SK-N-SH (cell line): ENCODE results near the gene OSBP2. TPM values are rescaled to one million over a fixed set of nuclear protein-coding genes. Genes with fewer than 3 reads are reported as not detected.

Experiments
- CTCF ChIA-PET: fragments of 300-600, 350-600 bp; formaldehyde crosslinking; extraction: SDS; loops from one replicate; lab custom pipeline; 2021; lab: Yijun Ruan, JAX
- POLR2A ChIA-PET: fragments of 350-600 bp; sonication (Branson Sonifier 250); formaldehyde crosslinking; extraction: SDS; loops from one replicate; lab custom pipeline; 2020; ENCODE audit warnings: antibody characterized with exemption, inconsistent platforms; lab: Yijun Ruan, JAX
- DNase-seq: peaks from one replicate; pipeline ENCODE4 v3.0.0; 2012
- H2AFZ ChIP-seq: fragments of 200-600 bp; sonication (generic); 2 replicates; pipeline ENCODE4 v1.8.1; 2016; ENCODE audit warnings: antibody characterized with exemption, mild to moderate bottlenecking, low read depth
- H3F3A ChIP-seq: fragments of 200-600 bp; sonication (generic); replicated peaks from 2 replicates; pipeline ENCODE3; 2016; ENCODE audit warnings: antibody characterized with exemption, mild to moderate bottlenecking; ENCODE audit not compliant: insufficient read depth
- H3K27ac ChIP-seq, 2 experiments: fragments of 200-500 bp in 1 of 2; fragments of 200-600 bp in 1 of 2; sonication (Bioruptor generic) in 1 of 2; sonication (generic), shearing (Covaris generic) in 1 of 2; 2 replicates each; pipeline versions ENCODE4 v1.5.1 to v1.6.1; 2014 to 2016; ENCODE audit warnings: low read depth in 2 of 2, inconsistent platforms in 1 of 2, low read length in 1 of 2, mild to moderate bottlenecking in 1 of 2, mixed read lengths in 1 of 2
- H3K27me3 ChIP-seq: fragments of 200-600 bp; sonication (generic), shearing (Covaris generic); 2 replicates; pipeline ENCODE4 v1.6.1; 2016; ENCODE audit warnings: mixed run types; ENCODE audit not compliant: insufficient read depth
- H3K36me3 ChIP-seq, 2 experiments: fragments of 200-500 bp in 1 of 2; fragments of 200-600 bp in 1 of 2; sonication (Bioruptor generic) in 1 of 2; sonication (generic) in 1 of 2; replicated peaks in 1 of 2; 2 replicates each; pipeline versions ENCODE3 to v1.5.1; 2014 to 2016; ENCODE audit warnings: low read length in 1 of 2, mild to moderate bottlenecking in 1 of 2; ENCODE audit not compliant: insufficient read depth in 2 of 2, control insufficient read depth in 1 of 2
- H3K4me1 ChIP-seq, 2 experiments: fragments of 200-500 bp in 1 of 2; fragments of 200-600 bp in 1 of 2; sonication (Bioruptor generic) in 1 of 2; sonication (generic), shearing (Covaris generic) in 1 of 2; 2 replicates each; pipeline versions ENCODE4 v1.5.1 to v1.6.1; 2014 to 2016; ENCODE audit warnings: low read depth in 1 of 2, low read length in 1 of 2, mixed run types in 1 of 2; ENCODE audit not compliant: insufficient read depth in 2 of 2, control insufficient read depth in 1 of 2
- H3K4me2 ChIP-seq: fragments of 200-600 bp; sonication (generic), shearing (Covaris generic); 2 replicates; pipeline ENCODE4 v1.6.1; 2017; ENCODE audit warnings: mixed run types
- H3K4me3 ChIP-seq, 2 experiments: fragments of 200-500 bp in 1 of 2; fragments of 200-600 bp in 1 of 2; sonication (Bioruptor generic) in 1 of 2; sonication (generic), shearing (Covaris generic) in 1 of 2; 2 replicates each; pipeline versions ENCODE4 v1.5.1 to v1.8.1; 2014 to 2016; ENCODE audit warnings: low read depth in 2 of 2, inconsistent platforms in 1 of 2, low read length in 1 of 2, mild to moderate bottlenecking in 1 of 2, mixed read lengths in 1 of 2, moderate library complexity in 1 of 2
- H3K79me2 ChIP-seq: fragments of 200-600 bp; sonication (generic); 2 replicates; pipeline ENCODE4 v1.8.1; 2017; ENCODE audit warnings: mild to moderate bottlenecking; ENCODE audit not compliant: insufficient read depth
- H3K9ac ChIP-seq: fragments of 200-600 bp; sonication (generic); 2 replicates; pipeline ENCODE4 v1.6.1; 2017; ENCODE audit warnings: mixed run types
- H3K9me2 ChIP-seq: fragments of 200-600 bp; sonication (generic); 2 replicates; pipeline ENCODE4 v1.6.1; 2017; ENCODE audit warnings: mixed run types
- H3K9me3 ChIP-seq: fragments of 200-600 bp; sonication (generic); 2 replicates; pipeline ENCODE4 v1.6.1; 2017; ENCODE audit warnings: mixed run types, mild to moderate bottlenecking, moderate library complexity
- H4K20me1 ChIP-seq: fragments of 200-600 bp; sonication (generic); 2 replicates; pipeline ENCODE4 v1.6.1; 2017; ENCODE audit warnings: mild to moderate bottlenecking, mixed run types; ENCODE audit not compliant: insufficient read depth
- CHD2 ChIP-seq: fragments of 150-350 bp; IDR thresholded peaks from 2 replicates; pipeline ENCODE4 v1.6.1; 2018; ENCODE audit warnings: low read length; ENCODE audit not compliant: partially characterized antibody
- EP300 ChIP-seq, 2 experiments: IDR thresholded peaks; 2 replicates each; pipeline versions ENCODE4 v1.4.0 to v1.6.1; 2012; ENCODE audit warnings: borderline replicate concordance in 1 of 2, low read depth in 1 of 2, low read length in 1 of 2
- EZH2phosphoT487 ChIP-seq: fragments of 200-600 bp; sonication (generic); IDR thresholded peaks from 2 replicates; pipeline ENCODE4 v1.6.1; 2017; ENCODE audit warnings: low read depth, mixed run types, mild to moderate bottlenecking, antibody characterized with exemption, moderate library complexity, borderline replicate concordance
- FOSL2 ChIP-seq: IDR thresholded peaks from 2 replicates; pipeline ENCODE4 v1.4.0; 2012; ENCODE audit warnings: low read depth, mild to moderate bottlenecking, moderate library complexity, borderline replicate concordance
- GABPA ChIP-seq: IDR thresholded peaks from 2 replicates; pipeline ENCODE4 v1.4.0; 2012; ENCODE audit warnings: low read depth, mild to moderate bottlenecking
- JUND ChIP-seq: IDR thresholded peaks from 2 replicates; pipeline ENCODE4 v1.4.0; 2012
- MEF2A ChIP-seq: IDR thresholded peaks from 2 replicates; pipeline ENCODE4 v1.4.0; 2012; ENCODE audit warnings: low read depth, borderline replicate concordance
- MXI1 ChIP-seq: IDR thresholded peaks from 2 replicates; pipeline ENCODE4 v1.6.1; 2012; ENCODE audit warnings: mild to moderate bottlenecking, low read depth, low read length, improper control_type of control experiment
- NFIC ChIP-seq: IDR thresholded peaks from 2 replicates; pipeline ENCODE4 v1.4.0; 2012; ENCODE audit warnings: borderline replicate concordance
- NRF1 ChIP-seq: IDR thresholded peaks from 2 replicates; pipeline ENCODE4 v1.6.1; 2012; ENCODE audit warnings: low read depth, mild to moderate bottlenecking, low read length
- PBX3 ChIP-seq: IDR thresholded peaks from 2 replicates; pipeline ENCODE4; 2012
- RCOR1 ChIP-seq: fragments of 150-350 bp; IDR thresholded peaks from 2 replicates; pipeline ENCODE4 v1.6.1; 2017; ENCODE audit warnings: antibody characterized with exemption, low read length
- SIN3A ChIP-seq: IDR thresholded peaks from 2 replicates; pipeline ENCODE4 v1.6.1; 2012; ENCODE audit warnings: low read depth, mild to moderate bottlenecking, low read length, moderate library complexity, borderline replicate concordance
- SMC3 ChIP-seq: IDR thresholded peaks from 2 replicates; pipeline ENCODE4 v1.6.1; 2012; ENCODE audit warnings: low read depth, low read length, improper control_type of control experiment
- TCF12 ChIP-seq: IDR thresholded peaks from 2 replicates; pipeline ENCODE4 v1.4.0; 2012
- YY1 ChIP-seq: IDR thresholded peaks from 2 replicates; pipeline ENCODE4 v1.4.0; 2012; ENCODE audit warnings: low read depth, mild to moderate bottlenecking
- WGBS: methylation state at CpG from one replicate; pipeline ENCODE4 v1.1.6; 2017; ENCODE audit warnings: low lambda C conversion rate; 5-methylcytosine and 5-hydroxymethylcytosine counted together
- polyA plus RNA-seq, 3 experiments: library from polyadenylated mRNA; depleted of rRNA; stranded (reverse); fragments of >200 nt; gene quantifications; 2 replicates each; pipeline ENCODE4 v1.2.3, GENCODE V29; 2012
- TF ChIP-seq, protein P1 (sequence below): fragments of 150-350 bp; IDR thresholded peaks from 2 replicates; pipeline ENCODE4 v1.6.1; 2016; ENCODE audit warnings: mild to moderate bottlenecking, low read depth, low read length
- TF ChIP-seq, protein P2 (sequence below): IDR thresholded peaks from 2 replicates; pipeline ENCODE4 v1.4.0; 2012; ENCODE audit warnings: low read depth, borderline replicate concordance
- TF ChIP-seq, protein P3 (sequence below): fragments of 200-600 bp; sonication (generic); IDR thresholded peaks from 2 replicates; pipeline ENCODE4 v1.6.1; 2017; ENCODE audit warnings: antibody characterized with exemption, mild to moderate bottlenecking, moderate library complexity
- TF ChIP-seq, protein P4 (sequence below): fragments of 150-350 bp; IDR thresholded peaks from 2 replicates; pipeline ENCODE4 v1.6.1; 2017; ENCODE audit warnings: antibody characterized with exemption, low read length, low read depth, borderline replicate concordance

OSBP2 gene
- polyA plus RNA-seq, 1 of the 3 experiments (the other 2 are of a cell fraction): 3.1 TPM

GRCh38 chr22:30821381-30821780 is 126.7 kb downstream of the OSBP2 start:
- Histone ChIP-seq H2AFZ (no peak overlapping the region), H3K4me2 (no peak overlapping the region), H3K4me3 (no peak overlapping the region), H3K27ac (no peak overlapping the region), H3K9me3 (no peaks in the 10 kb centered on the region), H3K79me2 (no peaks in the 10 kb centered on the region), H3F3A (peaks cover 4% of the 10 kb centered on the region), H4K20me1 (no peaks in the 10 kb centered on the region), H3K36me3 (no peaks in the 10 kb centered on the region), H3K27me3 (no peaks in the 10 kb centered on the region), H3K9me2 (no peaks in the 10 kb centered on the region), H3K4me1 (peaks cover 0 to 22% of the 10 kb centered on the region in 2 experiments; a peak in 1 of 4 replicates), H3K9ac (no peak overlapping the region)
- DNase-seq: no peak
- WGBS: 96% methylated on average over 12 of the region's 12 CpGs
- TF ChIP-seq, protein P1, sequence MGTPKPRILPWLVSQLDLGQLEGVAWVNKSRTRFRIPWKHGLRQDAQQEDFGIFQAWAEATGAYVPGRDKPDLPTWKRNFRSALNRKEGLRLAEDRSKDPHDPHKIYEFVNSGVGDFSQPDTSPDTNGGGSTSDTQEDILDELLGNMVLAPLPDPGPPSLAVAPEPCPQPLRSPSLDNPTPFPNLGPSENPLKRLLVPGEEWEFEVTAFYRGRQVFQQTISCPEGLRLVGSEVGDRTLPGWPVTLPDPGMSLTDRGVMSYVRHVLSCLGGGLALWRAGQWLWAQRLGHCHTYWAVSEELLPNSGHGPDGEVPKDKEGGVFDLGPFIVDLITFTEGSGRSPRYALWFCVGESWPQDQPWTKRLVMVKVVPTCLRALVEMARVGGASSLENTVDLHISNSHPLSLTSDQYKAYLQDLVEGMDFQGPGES: no peak
- no peak for TF ChIP-seq CHD2
- TF ChIP-seq YY1: no peak
- no peak for TF ChIP-seq NRF1
- no peak for TF ChIP-seq EZH2phosphoT487
- no peak for TF ChIP-seq SMC3
- no peak for TF ChIP-seq JUND
- TF ChIP-seq, protein P2, sequence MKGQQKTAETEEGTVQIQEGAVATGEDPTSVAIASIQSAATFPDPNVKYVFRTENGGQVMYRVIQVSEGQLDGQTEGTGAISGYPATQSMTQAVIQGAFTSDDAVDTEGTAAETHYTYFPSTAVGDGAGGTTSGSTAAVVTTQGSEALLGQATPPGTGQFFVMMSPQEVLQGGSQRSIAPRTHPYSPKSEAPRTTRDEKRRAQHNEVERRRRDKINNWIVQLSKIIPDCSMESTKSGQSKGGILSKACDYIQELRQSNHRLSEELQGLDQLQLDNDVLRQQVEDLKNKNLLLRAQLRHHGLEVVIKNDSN: no peak
- ChIA-PET CTCF (interaction anchor here (1.0 to 2.6 kb wide), 9 partner anchors 10 to 187 kb away, joined by 3 to 11 read pairs (median 4); no protein-coding TSS in a partner anchor), POLR2A (interaction anchor here (1.3 kb wide), 1 partner anchor 17 kb away, joined by 4 read pairs; no protein-coding TSS in a partner anchor)

DNA sequence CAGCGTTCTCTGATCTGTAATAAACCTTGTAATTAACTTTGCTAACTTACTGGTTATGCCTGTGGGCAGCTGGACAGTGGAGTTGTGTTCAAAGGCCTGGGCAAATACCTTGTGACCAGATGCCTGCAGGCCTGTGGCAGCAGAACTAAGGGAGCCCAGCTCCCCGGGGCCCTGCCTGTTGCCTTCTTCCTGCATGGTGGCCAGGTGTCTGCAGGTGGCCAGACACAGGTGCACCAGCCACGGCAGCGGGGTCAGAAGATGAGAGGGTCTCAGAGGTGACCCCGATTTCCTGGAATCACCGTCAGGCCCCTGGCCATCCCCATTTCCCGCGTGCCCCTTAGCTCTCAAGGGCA is 127.2 kb downstream of the OSBP2 start:
- H3K27me3 ChIP-seq: no peaks in the 10 kb centered on the region
- no peak overlapping the region for H2AFZ ChIP-seq
- no peaks in the 10 kb centered on the region for H3K79me2 ChIP-seq
- 52% methylated on average over 7 of the region's 8 CpGs for WGBS
- no peak overlapping the region for H3K27ac ChIP-seq
- no peaks in the 10 kb centered on the region for H3K9me2 ChIP-seq
- no peaks in the 10 kb centered on the region for H3K36me3 ChIP-seq
- H3K9me3 ChIP-seq: no peaks in the 10 kb centered on the region
- ChIA-PET POLR2A (interaction anchor here (1.3 kb wide), 1 partner anchor 17 kb away, joined by 4 read pairs; no protein-coding TSS in a partner anchor), CTCF (interaction anchor here (0.9 to 2.6 kb wide), 10 partner anchors 11 to 187 kb away, joined by 3 to 11 read pairs (median 4); no protein-coding TSS in a partner anchor)
- H4K20me1 ChIP-seq: no peaks in the 10 kb centered on the region
- peaks cover 0 to 22% of the 10 kb centered on the region in 2 experiments; a peak in 1 of 4 replicates for H3K4me1 ChIP-seq
- peaks cover 4% of the 10 kb centered on the region for H3F3A ChIP-seq
- DNase-seq: peak; percentile 65
- H3K4me2 ChIP-seq: peak overlapping the region; percentile 81
- H3K4me3 ChIP-seq: peak overlapping the region; percentile 46 to 49; a peak in 3 of 4 replicates
- H3K9ac ChIP-seq: no peak overlapping the region
- TF ChIP-seq PBX3 (no peak), MXI1 (no peak), EZH2phosphoT487 (no peak), FOSL2 (no peak), CHD2 (no peak), SIN3A (no peak), NFIC (no peak), SMC3 (no peak), GABPA (no peak), TCF12 (no peak), MEF2A (no peak), EP300 (IDR thresholded peaks at IDR 0.05; ENCODE audit: borderline replicate concordance in 1 of 2, low read depth in 1 of 2, low read length in 1 of 2) (no peak), RCOR1 (no peak), YY1 (no peak)
- TF ChIP-seq, protein P1: no peak
- TF ChIP-seq, protein P3, sequence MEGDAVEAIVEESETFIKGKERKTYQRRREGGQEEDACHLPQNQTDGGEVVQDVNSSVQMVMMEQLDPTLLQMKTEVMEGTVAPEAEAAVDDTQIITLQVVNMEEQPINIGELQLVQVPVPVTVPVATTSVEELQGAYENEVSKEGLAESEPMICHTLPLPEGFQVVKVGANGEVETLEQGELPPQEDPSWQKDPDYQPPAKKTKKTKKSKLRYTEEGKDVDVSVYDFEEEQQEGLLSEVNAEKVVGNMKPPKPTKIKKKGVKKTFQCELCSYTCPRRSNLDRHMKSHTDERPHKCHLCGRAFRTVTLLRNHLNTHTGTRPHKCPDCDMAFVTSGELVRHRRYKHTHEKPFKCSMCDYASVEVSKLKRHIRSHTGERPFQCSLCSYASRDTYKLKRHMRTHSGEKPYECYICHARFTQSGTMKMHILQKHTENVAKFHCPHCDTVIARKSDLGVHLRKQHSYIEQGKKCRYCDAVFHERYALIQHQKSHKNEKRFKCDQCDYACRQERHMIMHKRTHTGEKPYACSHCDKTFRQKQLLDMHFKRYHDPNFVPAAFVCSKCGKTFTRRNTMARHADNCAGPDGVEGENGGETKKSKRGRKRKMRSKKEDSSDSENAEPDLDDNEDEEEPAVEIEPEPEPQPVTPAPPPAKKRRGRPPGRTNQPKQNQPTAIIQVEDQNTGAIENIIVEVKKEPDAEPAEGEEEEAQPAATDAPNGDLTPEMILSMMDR: no peak
- TF ChIP-seq, protein P4, sequence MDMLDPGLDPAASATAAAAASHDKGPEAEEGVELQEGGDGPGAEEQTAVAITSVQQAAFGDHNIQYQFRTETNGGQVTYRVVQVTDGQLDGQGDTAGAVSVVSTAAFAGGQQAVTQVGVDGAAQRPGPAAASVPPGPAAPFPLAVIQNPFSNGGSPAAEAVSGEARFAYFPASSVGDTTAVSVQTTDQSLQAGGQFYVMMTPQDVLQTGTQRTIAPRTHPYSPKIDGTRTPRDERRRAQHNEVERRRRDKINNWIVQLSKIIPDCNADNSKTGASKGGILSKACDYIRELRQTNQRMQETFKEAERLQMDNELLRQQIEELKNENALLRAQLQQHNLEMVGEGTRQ: no peak
